Stimulated activated CD4-positive, alpha-beta T cell treated with anti-CD3 and anti-CD28 coated beads, Interleukin-2, amount 100 ng/mL, for 24 hours (primary cell): ENCODE results near the gene TMA7.

ENCODE experiments used
- DNase-seq, 2 donors: peaks; one replicate each; pipeline ENCODE4 v3.0.0-alpha.2; 2020

TMA7 gene

DNA sequence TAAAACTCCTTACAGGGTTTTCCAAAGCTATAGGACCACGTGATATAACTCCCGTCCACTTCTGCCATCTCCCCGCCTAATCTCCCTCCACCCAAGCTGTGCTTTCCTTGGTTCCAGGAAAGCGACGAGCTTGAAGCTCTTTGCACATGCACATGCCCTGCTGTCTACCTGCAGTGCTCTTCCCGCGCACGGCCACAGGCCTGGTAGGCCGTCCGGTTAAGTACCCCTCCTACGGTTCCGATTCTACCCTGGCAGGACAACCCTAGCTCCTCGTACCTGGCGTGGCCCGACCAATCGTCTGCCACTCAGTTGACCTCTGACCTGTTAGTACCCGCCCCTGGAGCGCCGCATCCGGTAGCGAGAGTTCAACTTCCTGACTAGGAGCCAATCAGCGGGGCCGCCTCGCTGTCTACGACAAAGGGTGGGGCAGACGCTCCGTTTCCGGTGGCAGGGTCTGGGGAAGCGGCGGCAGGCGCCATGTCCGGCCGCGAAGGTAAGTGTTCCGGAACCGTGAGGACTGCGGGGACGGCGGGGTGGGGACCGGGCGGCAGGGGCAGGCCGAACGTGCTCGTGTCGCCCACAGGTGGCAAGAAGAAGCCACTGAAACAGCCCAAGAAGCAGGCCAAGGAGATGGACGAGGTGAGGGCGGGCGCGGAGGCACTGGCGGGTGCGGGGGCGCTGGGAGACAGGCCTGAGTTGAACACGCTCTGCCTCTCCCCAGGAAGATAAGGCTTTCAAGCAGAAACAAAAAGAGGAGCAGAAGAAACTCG lies at the start of gene TMA7, which contains the start of gene CCDC51:
TSS of gene TMA7 (plus strand) at position 438 of the 770 bp plus-strand sequence. CDS start at position 478, 40 bp downstream.
TSS of gene CCDC51 (minus strand) at position 300 of the 770 bp plus-strand sequence. CDS start 4,991 bp downstream, outside the sequence.
- peak; percentile 98 to 99 for DNase-seq

DNA sequence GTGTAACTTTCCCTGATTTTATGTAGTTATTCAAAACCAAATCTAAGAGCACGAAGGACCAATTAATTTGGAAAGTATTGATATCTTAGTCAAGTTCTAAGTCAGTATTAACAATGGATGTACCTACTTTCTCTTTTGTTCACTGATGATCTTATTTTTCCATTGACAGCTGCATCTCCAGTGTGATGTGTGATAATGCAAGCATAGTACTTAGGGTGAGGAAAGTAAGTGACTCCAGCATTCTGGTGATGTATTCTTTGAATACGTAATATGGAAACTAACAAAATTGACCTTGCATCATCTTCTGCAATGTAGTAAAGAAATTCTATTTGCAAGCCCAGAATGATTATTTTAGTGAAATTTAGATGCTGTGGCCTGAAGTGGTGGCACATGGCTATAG lies 45.7 kb upstream of the TMA7 start:
- no peak for DNase-seq

DNA sequence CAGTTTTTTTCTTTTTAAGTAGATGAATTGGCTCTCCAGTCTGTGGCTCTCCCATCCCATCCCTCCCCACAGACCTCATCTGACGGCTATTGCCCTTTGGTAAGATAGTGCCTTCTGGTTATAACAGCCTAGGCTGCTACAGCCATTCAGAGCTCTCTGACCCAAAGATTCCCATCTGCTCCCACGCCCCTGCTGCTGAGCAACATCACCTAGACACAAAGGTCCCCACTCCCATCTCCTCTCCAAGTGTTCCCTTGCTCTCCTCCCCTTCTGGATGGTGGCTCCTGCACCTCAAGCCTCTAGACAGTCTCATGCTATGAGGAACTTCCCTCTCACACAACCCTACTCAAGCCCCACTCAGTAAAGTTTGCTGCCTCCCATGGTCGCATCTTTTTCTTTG lies 44.3 kb upstream of the TMA7 start:
- no peak for DNase-seq

DNA sequence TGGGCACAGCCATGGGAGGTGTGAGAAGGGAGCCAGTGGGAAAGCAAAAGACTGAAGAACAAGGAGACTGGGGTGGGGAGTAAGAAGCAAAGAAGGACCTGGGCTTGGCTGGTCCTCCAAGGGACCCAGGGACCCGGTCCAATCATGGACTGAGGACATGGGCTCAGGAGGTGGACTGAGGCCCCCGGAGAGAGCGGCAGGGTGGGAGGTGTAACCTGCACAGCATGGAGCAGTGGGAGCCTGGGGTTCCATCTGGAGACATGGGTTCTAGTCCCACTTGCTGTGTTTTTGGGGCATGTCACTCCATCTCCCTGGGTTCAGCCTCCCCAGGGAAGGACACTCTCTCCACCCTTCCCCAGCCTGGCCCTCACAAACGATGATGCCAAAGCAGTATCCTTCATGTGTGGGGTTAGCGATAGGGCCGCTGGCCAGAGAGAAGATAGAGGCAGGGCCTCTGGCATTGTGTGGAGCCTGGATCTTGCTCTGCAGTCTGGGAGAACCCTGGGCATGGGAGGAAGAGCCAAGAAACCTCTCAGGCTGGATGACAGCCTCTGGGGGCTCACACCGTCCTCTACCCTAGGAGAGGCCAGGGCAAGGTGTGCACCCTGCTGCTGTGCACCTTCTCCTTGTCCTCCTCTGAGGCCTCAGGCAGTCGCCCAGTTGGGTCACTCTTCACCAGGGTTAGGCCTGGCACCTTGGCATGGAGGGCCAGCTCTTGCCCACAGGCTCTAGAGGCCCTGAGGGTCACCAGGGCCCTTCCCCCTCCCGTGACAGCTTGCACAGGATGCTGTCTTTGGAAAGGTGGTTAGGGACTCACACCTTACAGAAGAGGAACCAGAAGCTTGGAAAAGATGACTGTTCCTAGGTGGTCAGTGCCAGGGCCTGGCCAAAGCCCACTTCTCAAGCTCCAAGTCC lies 42.0 kb upstream of the TMA7 start:
- no peak for DNase-seq

DNA sequence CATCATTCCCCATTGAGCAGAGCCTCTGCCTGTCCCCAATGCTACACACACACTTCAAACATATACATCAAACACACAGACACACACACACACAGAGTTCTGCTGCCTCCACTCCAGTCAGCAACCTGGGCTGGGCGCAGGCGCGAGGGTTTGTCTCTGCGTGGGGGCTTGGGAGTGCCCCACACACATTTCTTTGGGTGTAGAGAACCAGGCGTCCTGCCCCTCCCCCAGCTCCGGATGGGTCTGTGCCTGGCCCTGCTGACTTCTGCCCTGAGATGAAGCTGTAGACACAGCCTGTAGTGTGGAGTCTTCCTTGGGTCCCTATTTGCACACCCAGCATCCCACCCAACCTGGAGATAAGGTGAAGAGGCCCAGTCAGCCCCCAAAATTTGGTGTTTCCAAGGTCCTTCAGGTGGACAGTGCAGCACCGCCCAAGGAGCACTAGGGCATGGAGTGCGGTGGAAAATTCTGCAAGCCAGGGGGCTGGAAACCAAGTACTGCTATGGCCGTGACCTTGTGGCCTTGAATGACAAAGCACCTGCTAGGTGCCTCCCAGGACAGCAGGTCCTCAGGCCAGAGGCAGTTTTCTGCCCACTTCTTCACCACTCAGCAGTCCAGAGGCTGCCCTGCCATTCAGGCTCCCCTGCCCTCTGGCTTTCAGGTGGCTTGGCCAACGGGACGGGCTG lies 41.2 kb upstream of the TMA7 start:
- DNase-seq, result no peak

DNA sequence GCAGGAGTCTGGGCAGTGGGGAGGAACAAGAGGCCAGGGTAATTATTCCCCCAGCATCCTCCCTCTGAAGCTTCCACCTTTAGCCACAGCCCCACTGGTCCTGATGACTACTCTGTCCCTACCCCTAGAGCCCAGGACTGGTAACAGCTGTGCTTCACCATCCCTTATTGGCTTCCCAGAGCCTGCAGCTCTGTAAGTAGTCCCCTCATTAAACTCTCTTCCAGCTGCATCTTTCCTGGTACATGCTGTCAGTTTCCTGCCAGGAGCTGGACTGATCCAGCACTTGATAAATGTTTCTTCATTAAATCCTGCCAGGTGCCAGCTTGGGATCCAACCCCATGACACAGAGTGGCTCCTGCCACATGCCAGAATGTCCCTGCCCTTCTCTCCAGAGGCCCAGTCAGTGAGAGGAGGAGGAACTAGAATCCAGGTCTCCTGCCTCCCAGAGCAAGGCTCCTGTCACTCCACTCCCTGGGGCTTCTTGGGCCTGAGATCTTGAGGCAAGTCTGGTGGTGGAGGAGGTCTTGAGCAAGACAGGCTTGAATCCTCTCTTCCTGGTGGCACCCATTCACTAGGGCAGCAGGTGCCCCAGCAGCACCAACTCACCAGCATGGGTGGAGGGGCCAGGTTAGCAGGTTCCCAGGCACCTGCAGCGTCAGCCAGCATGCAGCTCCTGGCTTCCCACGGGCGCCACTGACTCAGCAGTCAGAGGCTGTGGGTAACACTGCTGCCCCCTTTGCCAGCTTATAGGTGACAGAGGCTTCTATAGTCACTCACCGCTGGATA lies 40.5 kb upstream of the TMA7 start:
- DNase-seq, result peak in 1 of 2 donors; percentile 16

DNA sequence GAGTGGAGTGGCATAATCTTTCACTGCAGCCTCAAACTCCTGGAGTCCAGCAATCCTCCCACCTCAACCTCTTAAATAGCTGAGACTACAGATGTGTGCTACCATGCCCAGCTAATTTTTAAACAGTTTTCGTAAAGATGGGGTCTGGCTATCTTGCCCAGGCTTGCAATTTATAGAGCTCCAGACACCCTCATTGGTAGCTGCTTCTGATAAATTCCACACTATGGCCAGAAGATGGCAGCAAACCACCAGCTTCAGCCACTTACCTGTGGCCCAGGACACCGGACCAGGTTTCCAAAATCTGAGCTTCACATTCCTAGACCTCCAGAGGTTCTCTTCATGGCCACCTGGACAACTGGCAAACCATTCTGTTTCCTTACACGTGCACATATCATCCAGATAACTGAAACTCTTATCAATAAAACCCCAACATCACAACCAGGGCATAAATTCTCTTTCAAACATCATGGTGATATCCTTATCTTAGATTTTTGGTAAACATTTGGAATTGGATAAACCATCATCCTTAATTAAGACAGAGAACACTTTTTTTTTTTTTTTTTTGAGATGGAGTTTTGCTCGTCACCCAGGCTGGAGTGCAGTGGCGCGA lies 39.1 kb upstream of the TMA7 start:
- peak; percentile 56 to 68 for DNase-seq

DNA sequence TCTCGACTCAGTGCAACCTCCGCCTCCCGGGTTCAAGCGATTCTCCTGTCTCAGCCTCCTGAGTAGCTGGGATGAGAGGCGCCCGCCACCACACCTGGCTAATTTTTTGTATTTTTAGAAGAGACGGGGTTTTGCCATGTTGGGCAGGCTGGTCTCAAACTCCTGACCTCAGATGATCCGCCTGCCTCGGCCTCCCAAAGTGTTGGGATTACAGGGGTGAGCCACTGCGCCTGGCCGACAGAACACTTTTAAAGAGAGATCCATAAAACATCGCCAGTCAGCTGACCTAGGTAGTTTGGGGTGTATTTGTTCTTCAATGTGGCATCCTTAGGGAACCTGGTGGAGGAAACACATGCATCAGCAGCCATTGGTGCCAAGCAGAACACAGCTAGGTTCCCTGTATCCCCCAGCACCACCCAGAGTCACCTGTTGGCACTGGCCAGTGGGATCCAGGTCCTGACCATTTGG lies 38.6 kb upstream of the TMA7 start:
- peak in 1 of 2 donors; percentile 9 for DNase-seq

DNA sequence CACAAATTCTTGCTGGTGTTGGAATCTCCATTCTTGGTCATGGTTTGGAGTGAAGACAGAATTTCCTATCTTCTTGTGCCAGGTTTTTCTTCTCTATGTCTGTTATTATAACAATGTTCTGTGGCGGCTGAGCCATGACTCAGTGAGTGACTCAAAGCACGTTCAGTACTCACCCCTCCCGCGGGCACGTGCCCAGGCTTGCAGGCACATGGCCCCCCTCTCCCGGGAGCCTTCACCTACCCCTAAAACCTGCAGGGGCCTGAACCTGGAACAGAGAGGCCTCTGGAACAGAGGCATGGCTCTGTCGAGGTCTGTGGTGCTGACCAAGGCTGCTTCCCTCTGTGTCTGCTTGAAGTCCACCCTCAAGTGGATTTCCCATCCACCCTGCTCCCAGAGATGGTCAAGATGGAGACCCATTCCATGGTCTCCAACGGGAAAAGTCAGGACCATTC lies 37.8 kb upstream of the TMA7 start:
- DNase-seq, result peak in 1 of 2 donors; percentile 6

DNA sequence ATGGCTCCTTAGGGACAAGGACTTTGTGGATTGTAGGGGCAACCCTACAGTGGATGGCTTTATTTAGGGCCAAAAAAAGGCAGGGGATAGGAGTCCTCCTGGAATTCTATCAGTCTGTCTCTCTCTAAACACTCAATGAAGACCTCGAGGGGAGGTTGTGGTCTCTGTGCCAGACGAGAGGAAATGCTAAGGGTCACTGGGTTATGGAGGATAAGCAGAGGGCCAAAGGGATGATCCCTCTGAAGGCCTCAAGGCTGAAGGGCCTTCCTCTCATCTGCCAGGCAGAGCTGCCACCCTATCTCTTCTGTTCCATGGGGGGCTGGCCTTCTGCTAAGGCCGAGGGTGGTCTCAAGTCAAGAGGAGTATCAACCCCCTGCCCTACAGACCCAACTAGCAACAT lies 37.1 kb upstream of the TMA7 start:
- no peak for DNase-seq

DNA sequence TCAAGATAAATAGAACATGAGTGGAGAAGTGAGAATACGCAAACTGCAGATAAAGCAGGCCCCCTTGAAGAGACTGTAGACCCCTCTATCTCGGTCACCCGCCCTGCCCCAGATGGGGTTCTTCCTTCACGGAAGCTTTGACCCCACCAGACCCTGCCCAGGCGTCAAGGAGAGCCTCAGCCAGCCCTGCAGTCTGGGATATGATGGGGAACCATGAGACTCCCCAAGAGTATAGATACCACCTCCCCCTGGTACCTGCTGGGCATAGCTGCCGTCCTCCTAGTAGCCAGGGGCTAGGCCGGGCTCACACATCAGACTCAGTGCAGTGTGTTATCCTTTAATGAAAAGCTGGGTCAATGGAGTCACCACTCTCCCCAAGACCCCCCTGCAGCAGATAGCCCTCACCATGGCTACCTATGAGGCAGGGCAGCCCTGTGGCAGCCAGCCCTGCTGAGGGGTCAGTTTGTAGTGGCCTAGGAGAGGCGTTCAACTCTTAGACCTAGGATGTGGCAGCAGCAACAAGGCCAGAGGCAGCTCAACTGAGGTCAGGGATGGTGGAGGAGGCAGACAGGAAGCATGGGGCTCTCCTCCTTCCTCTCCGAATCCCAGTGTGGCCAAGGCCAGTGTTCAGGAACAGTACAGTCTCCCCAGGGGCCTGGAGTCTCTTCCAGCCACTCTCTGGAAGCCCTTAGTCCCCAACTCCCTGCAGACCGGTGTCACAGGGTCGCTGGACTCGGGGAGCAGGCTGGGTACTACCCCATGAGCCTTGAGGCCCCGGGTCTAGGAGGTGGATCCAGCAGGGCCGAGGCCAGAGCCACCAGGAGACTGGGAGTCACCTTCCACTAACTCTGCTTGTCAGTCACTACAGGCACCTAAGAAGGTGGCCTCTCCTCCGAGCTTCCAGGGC lies 36.3 kb upstream of the TMA7 start:
- DNase-seq, result peak in 1 of 2 donors; percentile 16

DNA sequence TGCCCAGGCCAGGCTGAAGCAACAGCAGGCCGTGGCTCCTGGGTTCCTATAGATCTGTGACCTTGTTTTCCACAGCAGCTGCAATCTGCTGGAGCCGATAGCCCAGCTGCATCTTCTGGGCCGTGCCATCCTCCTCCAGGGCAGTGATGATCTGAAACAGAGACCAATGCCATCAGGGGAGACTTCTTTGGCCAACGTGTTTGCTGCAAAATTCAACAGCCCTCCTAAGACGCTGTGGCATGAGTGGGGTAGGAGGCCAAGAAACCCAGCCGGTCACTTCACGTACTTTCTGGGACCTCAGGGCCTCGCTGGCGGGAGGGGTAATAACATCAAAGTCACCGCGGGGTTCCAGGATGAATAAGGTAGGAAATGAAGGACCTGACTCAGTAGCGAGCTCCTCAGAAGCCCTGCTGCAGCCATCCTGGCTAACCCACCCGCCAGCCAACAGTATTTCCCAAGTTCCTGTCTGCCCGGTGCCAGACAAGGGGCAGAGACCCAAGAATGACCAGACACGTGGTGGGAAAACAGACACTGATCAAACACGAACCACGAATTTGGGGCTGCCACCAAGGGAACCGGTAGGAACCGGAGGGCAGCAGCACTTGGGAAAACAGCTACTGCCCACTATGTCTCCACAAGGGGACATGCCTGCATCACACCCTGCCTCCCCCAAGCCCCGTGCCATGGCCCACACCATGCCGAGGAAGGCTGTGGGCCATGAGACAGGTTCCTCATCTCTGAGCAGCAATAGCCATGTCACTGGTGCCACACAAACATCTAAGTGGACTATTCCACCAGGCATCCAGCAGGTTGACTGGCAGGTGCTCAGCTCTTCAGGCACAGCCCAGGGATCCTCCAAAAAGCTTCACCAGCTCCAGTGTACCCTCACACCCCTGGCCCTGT lies 35.4 kb upstream of the TMA7 start:
- DNase-seq, result no peak

DNA sequence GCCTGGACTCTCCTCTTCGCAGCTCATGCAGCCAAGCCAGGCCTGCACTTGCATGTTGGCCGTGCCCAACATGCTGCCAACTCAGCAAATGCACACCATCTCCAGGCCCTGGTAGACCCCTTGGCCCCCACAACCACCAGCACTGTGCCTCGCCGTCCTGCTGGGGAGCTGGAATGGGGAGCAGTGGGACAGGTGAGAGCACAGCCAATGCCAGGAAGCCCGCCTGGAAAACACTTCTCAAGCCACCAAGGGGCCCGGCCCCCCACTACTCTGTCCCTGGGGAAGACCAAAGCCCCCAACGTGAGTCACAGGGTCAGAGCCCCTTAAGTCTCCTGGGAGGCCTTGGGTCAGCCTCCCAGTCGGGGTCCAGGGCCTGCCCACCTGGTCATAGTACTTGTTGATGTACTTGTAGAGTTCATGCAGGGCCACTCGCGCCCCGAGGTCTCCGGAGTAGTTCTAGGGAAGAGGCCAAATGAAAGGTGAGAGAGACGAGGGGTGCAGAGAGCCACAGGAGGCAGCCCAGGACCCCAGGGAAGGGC lies 34.6 kb upstream of the TMA7 start:
- peak in 1 of 2 donors; percentile 16 for DNase-seq

DNA sequence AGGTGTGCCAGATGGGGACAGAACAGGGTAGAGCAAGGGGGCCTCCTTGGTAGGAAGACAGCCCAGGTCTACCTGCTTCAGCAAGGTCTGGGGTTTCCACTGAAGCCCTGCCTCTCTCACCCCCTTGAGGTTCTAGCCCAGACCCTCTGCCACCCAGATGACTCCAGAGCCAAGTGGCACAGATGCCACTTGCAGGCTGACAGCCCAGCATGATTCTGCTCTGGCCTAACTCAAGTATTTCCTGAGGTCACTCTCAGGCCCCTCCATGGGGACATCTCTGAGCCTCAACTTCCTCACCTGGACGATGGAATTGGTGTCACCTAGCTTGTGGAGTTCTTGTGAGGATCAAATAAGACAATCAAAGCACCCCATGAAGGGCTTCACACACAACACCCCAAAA lies 34.1 kb upstream of the TMA7 start:
- DNase-seq, result peak in 1 of 2 donors; percentile 9

DNA sequence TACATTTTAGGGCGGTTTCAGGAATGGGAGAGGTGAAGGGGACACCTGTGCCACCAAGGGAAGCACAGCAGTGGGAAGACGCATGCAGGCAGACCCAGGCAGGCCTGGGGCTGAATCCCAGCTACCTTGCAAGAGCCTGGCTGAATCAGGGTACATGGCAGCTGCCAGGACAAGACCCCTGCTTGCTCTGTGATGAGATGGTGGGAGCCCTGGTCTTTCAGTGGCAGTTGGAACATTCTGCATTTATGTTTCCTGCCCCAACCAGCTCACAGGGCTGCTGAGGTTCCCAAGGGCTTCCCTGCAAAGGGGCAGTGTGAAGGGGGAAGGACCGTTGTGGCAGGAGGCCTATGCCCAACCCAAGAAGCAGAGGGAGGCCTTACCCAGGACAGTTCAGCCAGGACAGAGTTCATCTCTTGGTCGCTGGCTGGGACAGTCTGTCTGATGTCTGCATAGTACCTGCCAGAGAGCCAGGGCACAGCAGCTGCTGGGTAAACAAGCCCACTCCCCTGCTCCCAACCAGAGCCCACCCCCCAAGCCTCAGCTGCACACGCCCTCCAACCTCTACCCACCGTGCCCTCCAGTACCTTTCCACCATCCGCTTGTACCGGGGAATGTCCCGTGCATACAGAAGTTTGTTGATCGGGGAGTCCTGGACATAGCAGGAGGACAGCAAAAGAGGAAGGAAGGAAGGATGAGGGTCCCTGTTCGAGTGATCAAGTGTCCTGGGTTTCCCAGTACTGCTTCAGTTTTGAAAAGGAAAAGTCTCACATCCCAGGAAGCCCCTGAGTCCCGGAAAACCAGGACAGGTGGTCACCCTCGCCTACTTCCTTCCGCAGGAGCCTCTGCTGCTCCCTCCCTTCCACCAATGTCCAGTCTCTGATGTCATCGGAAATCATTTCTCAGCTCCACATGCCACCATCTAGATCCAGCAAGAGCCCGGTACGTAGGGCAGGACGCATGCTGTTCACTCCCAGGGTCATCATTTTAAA lies 33.3 kb upstream of the TMA7 start:
- DNase-seq, result peak in 1 of 2 donors; percentile 11

DNA sequence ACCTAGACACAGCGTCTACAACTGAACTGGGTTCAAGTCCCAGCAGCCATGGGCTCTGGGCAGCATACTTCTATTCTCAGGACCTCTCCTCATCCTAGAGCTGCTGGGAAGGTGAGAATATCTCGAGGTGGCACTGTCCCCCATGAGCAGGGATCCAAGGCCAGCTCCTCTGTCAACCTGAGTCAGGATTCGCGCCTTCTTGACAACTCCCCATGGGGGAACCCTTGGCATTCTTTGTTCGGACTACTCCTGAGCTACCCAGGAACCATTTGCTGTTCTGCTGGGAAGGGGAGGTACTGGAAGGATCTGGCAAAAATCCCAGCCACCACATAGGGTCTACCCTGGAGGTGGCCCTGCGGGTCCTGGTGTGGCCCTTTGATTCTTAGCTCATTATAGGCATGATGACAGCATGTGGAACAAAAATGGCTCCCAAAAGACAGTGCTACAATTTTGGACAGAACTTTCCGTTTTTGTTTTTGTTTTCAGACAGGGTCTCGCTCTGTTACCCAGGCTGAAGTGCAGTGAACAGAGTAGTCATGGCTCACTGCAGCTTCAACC lies 32.4 kb upstream of the TMA7 start:
- DNase-seq, result peak in 1 of 2 donors; percentile 11

DNA sequence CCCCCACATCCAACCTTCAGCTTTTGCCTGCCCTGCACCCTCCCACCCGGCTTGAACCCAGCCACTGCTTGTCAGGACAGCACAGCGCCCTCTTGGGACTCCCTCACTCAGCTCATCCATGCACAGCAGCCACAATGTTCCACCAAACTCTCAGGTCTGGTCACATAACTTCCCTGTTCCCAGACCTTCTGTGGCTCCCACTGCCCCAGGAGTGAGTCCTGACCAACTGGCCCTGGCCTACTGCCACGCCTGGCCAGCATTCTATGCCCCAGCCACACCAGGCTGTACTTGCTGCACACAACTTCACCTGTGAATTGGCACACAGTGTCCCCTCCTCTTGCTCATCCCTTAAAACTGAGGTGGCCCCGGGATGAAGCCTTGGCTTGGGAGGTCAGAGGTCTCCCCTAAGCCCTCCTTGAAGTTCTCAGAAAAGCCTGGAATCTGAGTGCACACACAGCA lies 31.2 kb upstream of the TMA7 start:
- peak in 1 of 2 donors; percentile 15 for DNase-seq
